SU-DHL-6 (cell line): ENCODE results near the gene PCMT1.
A peak's percentile ranks its signal among the peaks of the same experiment; 100 is the strongest.

ENCODE experiments used
- H2AFZ ChIP-seq: fragments of 200-600 bp; sonication (generic); 2 replicates; pipeline ENCODE4 v1.6.1; 2014; ENCODE audit warnings: low read depth, mild to moderate bottlenecking, moderate library complexity, mixed read lengths, antibody characterized with exemption, low read length; ENCODE audit not compliant: severe bottlenecking
- H3F3A ChIP-seq: fragments of 200-600 bp; shearing (Covaris generic); 2 replicates; pipeline ENCODE4 v1.6.0; 2016; ENCODE audit warnings: antibody characterized with exemption, mild to moderate bottlenecking; ENCODE audit not compliant: insufficient read depth
- H3K27ac ChIP-seq: fragments of 200-600 bp; sonication (generic); 2 replicates; pipeline ENCODE4 v1.5.1; 2016; ENCODE audit warnings: low read depth, mild to moderate bottlenecking, low read length, moderate library complexity, mixed read lengths
- H3K27me3 ChIP-seq: fragments of 200-600 bp; sonication (generic), shearing (Covaris generic); 2 replicates; pipeline ENCODE4 v1.6.0; 2014; ENCODE audit warnings: mild to moderate bottlenecking, low read length
- H3K36me3 ChIP-seq: fragments of 200-600 bp; sonication (generic); 2 replicates; pipeline ENCODE4 v1.6.1; 2014; ENCODE audit warnings: mild to moderate bottlenecking, low read length, mixed read lengths
- H3K4me2 ChIP-seq: fragments of 300-600, 200-600 bp; shearing (Covaris generic), sonication (generic); 2 replicates; pipeline ENCODE4 v1.6.0; 2014; ENCODE audit warnings: low read length, low read depth, mild to moderate bottlenecking; ENCODE audit not compliant: poor library complexity, severe bottlenecking
- H3K4me3 ChIP-seq: fragments of 200-600 bp; sonication (generic); 2 replicates; pipeline ENCODE4 v1.5.1; 2014; ENCODE audit warnings: antibody characterized with exemption, low read length, mild to moderate bottlenecking, mixed read lengths; ENCODE audit not compliant: insufficient read depth, poor library complexity, severe bottlenecking
- H3K79me2 ChIP-seq: fragments of 200-600 bp; sonication (generic); 2 replicates; pipeline ENCODE4 v1.6.1; 2014; ENCODE audit warnings: mild to moderate bottlenecking, low read length, moderate library complexity; ENCODE audit not compliant: insufficient read depth
- H3K9ac ChIP-seq: fragments of 200-600 bp; sonication (generic); 2 replicates; pipeline ENCODE4 v1.7.0; 2014; ENCODE audit warnings: mild to moderate bottlenecking, low read length
- H3K9me2 ChIP-seq: fragments of 200-600 bp; sonication (generic); replicated peaks from 2 replicates; pipeline ENCODE4 v1.6.1; 2014; ENCODE audit warnings: low read length; ENCODE audit not compliant: insufficient read depth
- H3K9me3 ChIP-seq: fragments of 200-600 bp; sonication (generic); 2 replicates; pipeline ENCODE4 v1.6.1; 2014; ENCODE audit warnings: low read length, mixed read lengths; ENCODE audit not compliant: insufficient read depth
- H4K20me1 ChIP-seq: fragments of 200-600 bp; sonication (generic); 2 replicates; pipeline ENCODE4 v1.6.1; 2014; ENCODE audit warnings: low read depth, mild to moderate bottlenecking, antibody characterized with exemption, low read length, moderate library complexity, mixed read lengths
- EZH2phosphoT487 ChIP-seq: fragments of 200-600 bp; sonication (generic), shearing (Covaris generic); conservative IDR thresholded peaks from 2 replicates; pipeline ENCODE4 v1.6.1; 2018; ENCODE audit warnings: mild to moderate bottlenecking, antibody characterized with exemption, low read length, moderate library complexity, mixed read lengths
- TF ChIP-seq, protein P1 (sequence below): fragments of 200-600 bp; sonication (generic); IDR thresholded peaks from one replicate; pipeline ENCODE4 v1.5.1; 2017; ENCODE audit warnings: antibody characterized with exemption, mild to moderate bottlenecking, low read length, moderate library complexity; ENCODE audit not compliant: insufficient read depth, poor library complexity, severe bottlenecking

PCMT1 gene

DNA sequence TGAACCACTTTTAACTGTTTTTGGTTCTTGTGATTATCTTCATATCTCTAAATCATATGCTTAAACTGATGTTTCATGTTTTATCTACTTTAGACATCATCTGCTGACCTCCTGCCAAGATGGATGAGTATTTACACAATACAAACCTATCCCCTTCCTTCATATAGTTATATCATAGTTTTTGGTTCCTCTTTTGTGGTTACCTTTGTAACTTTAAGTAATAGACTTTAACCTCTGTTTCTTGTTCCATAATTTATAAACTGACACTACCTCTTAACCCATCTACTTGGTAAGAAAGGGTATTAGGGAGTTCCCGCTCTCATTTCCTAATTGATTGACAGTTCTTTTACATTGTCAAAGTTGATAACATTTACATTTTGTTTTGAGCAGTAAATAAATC, 11.9 kb downstream of the PCMT1 start:
- Histone ChIP-seq H3K79me2 (peaks cover 87% of the 10 kb centered on the region), H3K9ac (no peak overlapping the region)

DNA sequence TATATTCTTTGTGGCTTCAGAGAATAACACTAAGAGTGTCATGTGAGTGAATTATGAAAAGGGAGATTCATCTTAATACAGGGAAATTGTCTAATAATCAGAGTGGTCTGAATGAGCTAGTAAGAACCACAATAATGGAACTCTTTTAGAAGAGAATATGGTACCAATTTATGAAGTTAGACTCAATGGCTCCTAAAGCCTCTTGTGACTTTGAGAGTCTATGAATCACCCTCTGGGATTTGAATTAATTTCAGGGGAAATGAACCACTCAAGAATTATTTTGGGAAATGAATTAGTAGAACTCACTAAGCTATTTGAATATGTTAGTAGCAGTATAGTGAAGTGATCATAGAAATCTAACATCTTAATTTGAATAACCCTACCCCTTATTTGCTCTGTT, 14.3 kb downstream of the PCMT1 start:
- Histone ChIP-seq H3F3A (peaks cover 5% of the 10 kb centered on the region), H3K27me3 (no peaks in the 10 kb centered on the region), H3K79me2 (peaks cover 89% of the 10 kb centered on the region), H3K9me2 (no peaks in the 10 kb centered on the region), H3K9me3 (no peaks in the 10 kb centered on the region; the same call in 1 of the 2 replicates), H3K4me2 (no peak overlapping the region), H4K20me1 (peaks cover 26% of the 10 kb centered on the region), H3K36me3 (peaks cover 37% of the 10 kb centered on the region), H3K9ac (no peak overlapping the region), H3K27ac (no peak overlapping the region), H3K4me3 (no peak overlapping the region), H2AFZ (no peak overlapping the region)
- TF ChIP-seq EZH2phosphoT487 = no peak
- TF ChIP-seq, protein P1, sequence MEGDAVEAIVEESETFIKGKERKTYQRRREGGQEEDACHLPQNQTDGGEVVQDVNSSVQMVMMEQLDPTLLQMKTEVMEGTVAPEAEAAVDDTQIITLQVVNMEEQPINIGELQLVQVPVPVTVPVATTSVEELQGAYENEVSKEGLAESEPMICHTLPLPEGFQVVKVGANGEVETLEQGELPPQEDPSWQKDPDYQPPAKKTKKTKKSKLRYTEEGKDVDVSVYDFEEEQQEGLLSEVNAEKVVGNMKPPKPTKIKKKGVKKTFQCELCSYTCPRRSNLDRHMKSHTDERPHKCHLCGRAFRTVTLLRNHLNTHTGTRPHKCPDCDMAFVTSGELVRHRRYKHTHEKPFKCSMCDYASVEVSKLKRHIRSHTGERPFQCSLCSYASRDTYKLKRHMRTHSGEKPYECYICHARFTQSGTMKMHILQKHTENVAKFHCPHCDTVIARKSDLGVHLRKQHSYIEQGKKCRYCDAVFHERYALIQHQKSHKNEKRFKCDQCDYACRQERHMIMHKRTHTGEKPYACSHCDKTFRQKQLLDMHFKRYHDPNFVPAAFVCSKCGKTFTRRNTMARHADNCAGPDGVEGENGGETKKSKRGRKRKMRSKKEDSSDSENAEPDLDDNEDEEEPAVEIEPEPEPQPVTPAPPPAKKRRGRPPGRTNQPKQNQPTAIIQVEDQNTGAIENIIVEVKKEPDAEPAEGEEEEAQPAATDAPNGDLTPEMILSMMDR = no peak

More for the DNA sequence above, 11.9 kb downstream of the PCMT1 start:
- Histone ChIP-seq H3K4me3 (no peak overlapping the region), H3K4me2 (peak overlapping the region; percentile 28), H3F3A (peaks cover 5% of the 10 kb centered on the region), H3K27me3 (no peaks in the 10 kb centered on the region), H3K9me2 (no peaks in the 10 kb centered on the region), H2AFZ (no peak overlapping the region), H3K9me3 (no peaks in the 10 kb centered on the region; the same call in 1 of the 2 replicates), H3K36me3 (peaks cover 32% of the 10 kb centered on the region), H3K27ac (peak overlapping the region; percentile 43), H4K20me1 (peaks cover 22% of the 10 kb centered on the region)
- TF ChIP-seq, protein P1 = no peak
- TF ChIP-seq EZH2phosphoT487 = no peak

- H3K9me3 ChIP-seq = no peaks in the 10 kb centered on the region; the same call in 1 of the 2 replicates
- peaks cover 80% of the 10 kb centered on the region for H3K79me2 ChIP-seq
- peaks cover 39% of the 10 kb centered on the region for H3K36me3 ChIP-seq
These were observed 16.7 kb downstream of the PCMT1 start for GRCh38 chr6:149766156-149766769.

More at GRCh38 chr6:149766156-149766769, 16.7 kb downstream of the PCMT1 start:
- Histone ChIP-seq H2AFZ (no peak overlapping the region), H3K27ac (no peak overlapping the region), H3K4me2 (no peak overlapping the region), H3K9ac (no peak overlapping the region), H3K9me2 (no peaks in the 10 kb centered on the region), H4K20me1 (peaks cover 25% of the 10 kb centered on the region), H3K4me3 (no peak overlapping the region), H3F3A (no peaks in the 10 kb centered on the region; the same call in 1 of the 2 replicates), H3K27me3 (no peaks in the 10 kb centered on the region)
- TF ChIP-seq, protein P1 = no peak
- TF ChIP-seq EZH2phosphoT487 = no peak
